ENCODE data around the gene PKHD1.

Gene PKHD1

GRCh38 chr6:51655517-51655916 lies 431.9 kb downstream of the PKHD1 start:
- Histone ChIP-seq H3K27me3 (ENCODE audit: control insufficient read depth, insufficient read depth, low read length) (no peaks in the 10 kb centered on the region), H3K36me3 (ENCODE audit: control insufficient read depth, low read depth, low read length) (no peaks in the 10 kb centered on the region), H3K9ac (ENCODE audit: low read length) (no peak overlapping the region), H3K27ac (ENCODE audit: low read length) (no peak overlapping the region), H3K4me1 (ENCODE audit: control insufficient read depth, low read depth, low read length) (no peaks in the 10 kb centered on the region), H3K4me3 (ENCODE audit: low read length) (no peak overlapping the region), H3K9me3 (ENCODE audit: control insufficient read depth, low read depth, low read length) (no peaks in the 10 kb centered on the region)

GRCh38 chr6:51654647-51655046 lies 432.8 kb downstream of the PKHD1 start:
- H3K36me3 ChIP-seq (ENCODE audit: control insufficient read depth, low read depth, low read length) = no peaks in the 10 kb centered on the region
- H3K4me1 ChIP-seq (ENCODE audit: control insufficient read depth, low read depth, low read length) = no peaks in the 10 kb centered on the region
- no peaks in the 10 kb centered on the region for H3K27me3 ChIP-seq (ENCODE audit: control insufficient read depth, insufficient read depth, low read length)
- H3K9me3 ChIP-seq (ENCODE audit: control insufficient read depth, low read depth, low read length) = no peaks in the 10 kb centered on the region
- no peak overlapping the region for H3K9ac ChIP-seq (ENCODE audit: low read length)
- H3K27ac ChIP-seq (ENCODE audit: low read length) = no peak overlapping the region
- H3K4me3 ChIP-seq (ENCODE audit: low read length) = no peak overlapping the region

- Histone ChIP-seq H3K4me3 (ENCODE audit: low read length) (no peak overlapping the region), H3K9ac (ENCODE audit: low read length) (no peak overlapping the region), H3K27ac (ENCODE audit: low read length) (no peak overlapping the region), H3K9me3 (ENCODE audit: control insufficient read depth, low read depth, low read length) (no peaks in the 10 kb centered on the region), H3K27me3 (ENCODE audit: control insufficient read depth, insufficient read depth, low read length) (no peaks in the 10 kb centered on the region), H3K4me1 (ENCODE audit: control insufficient read depth, low read depth, low read length) (no peaks in the 10 kb centered on the region), H3K36me3 (ENCODE audit: control insufficient read depth, low read depth, low read length) (no peaks in the 10 kb centered on the region)
Measured at GRCh38 chr6:51651132-51651817, 436.1 kb downstream of the PKHD1 start.

DNA sequence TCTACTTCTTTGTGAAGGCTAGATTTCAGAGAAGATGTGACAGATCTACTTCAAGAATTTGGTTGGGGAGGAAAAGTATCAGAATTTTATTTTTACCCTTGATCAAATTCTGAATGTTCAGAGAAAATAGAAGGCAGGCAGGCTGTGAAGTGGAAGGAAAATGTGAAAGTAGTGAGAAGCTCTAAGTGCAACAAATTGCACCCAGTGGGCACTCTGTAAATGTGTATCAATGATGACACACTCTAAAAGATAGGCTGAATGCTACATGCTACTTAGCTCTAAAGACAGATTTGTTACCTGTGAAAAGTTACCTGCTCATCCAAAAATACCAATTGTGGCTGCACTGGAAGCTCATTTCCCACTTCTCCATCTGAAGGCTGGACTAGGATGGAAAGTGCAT lies 438.6 kb downstream of the PKHD1 start:
- no peak overlapping the region for H3K27ac ChIP-seq (ENCODE audit: low read length)
- H3K36me3 ChIP-seq (ENCODE audit: control insufficient read depth, low read depth, low read length) = no peaks in the 10 kb centered on the region
- no peak overlapping the region for H3K9ac ChIP-seq (ENCODE audit: low read length)
- H3K27me3 ChIP-seq (ENCODE audit: control insufficient read depth, insufficient read depth, low read length) = no peaks in the 10 kb centered on the region
- no peak overlapping the region for H3K4me3 ChIP-seq (ENCODE audit: low read length)
- H3K9me3 ChIP-seq (ENCODE audit: control insufficient read depth, low read depth, low read length) = no peaks in the 10 kb centered on the region
- H3K4me1 ChIP-seq (ENCODE audit: control insufficient read depth, low read depth, low read length) = no peaks in the 10 kb centered on the region

DNA sequence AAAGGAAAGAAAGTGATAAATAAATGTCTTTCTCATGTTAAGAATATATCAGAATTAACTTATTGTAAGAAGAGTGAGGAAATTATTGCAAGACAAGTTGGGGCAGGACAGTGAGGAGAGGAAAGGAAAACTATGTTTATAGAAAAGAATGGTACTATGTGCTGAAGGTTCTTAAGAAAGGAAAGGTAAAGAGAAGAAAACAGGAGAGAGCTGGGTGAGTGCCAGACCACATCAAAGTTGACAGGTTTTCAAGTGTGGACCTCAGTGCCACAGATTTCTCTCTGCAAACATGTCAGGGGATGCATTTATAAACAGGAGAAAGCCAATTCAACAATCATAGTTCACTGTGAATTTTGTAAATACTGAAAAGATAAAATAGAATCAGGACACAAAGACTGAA lies 439.2 kb downstream of the PKHD1 start:
- no peaks in the 10 kb centered on the region for H3K36me3 ChIP-seq (ENCODE audit: control insufficient read depth, low read depth, low read length)
- no peak overlapping the region for H3K4me3 ChIP-seq (ENCODE audit: low read length)
- H3K4me1 ChIP-seq (ENCODE audit: control insufficient read depth, low read depth, low read length) = no peaks in the 10 kb centered on the region
- H3K27me3 ChIP-seq (ENCODE audit: control insufficient read depth, insufficient read depth, low read length) = no peaks in the 10 kb centered on the region
- no peaks in the 10 kb centered on the region for H3K9me3 ChIP-seq (ENCODE audit: control insufficient read depth, low read depth, low read length)
- no peak overlapping the region for H3K9ac ChIP-seq (ENCODE audit: low read length)
- H3K27ac ChIP-seq (ENCODE audit: low read length) = no peak overlapping the region

DNA sequence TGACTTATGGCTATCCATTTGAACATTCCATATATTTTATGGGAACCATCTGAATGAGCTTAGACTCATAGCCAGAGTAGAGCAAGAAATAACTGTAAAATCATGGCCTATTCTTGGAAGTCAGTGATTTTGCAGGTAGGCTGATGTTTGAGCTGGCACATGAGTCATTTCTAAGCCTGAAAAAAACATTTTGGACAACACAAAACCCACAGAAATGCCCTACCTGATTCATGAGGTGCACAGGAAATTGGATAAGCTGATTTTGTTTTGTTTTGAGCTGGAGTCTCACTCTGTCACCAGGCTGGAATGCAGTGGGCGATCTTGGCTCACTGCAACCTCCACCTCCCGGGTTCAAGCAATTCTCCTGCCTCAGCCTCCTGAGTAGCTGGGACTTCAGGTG lies 443.0 kb downstream of the PKHD1 start:
- Histone ChIP-seq H3K36me3 (ENCODE audit: control insufficient read depth, low read depth, low read length) (no peaks in the 10 kb centered on the region), H3K27ac (ENCODE audit: low read length) (no peak overlapping the region), H3K4me3 (ENCODE audit: low read length) (no peak overlapping the region), H3K9me3 (ENCODE audit: control insufficient read depth, low read depth, low read length) (no peaks in the 10 kb centered on the region), H3K9ac (ENCODE audit: low read length) (no peak overlapping the region), H3K4me1 (ENCODE audit: control insufficient read depth, low read depth, low read length) (no peaks in the 10 kb centered on the region), H3K27me3 (ENCODE audit: control insufficient read depth, insufficient read depth, low read length) (no peaks in the 10 kb centered on the region)

GRCh38 chr6:51640021-51640420 lies 447.4 kb downstream of the PKHD1 start:
- H3K27ac ChIP-seq (ENCODE audit: low read length) = no peak overlapping the region
- H3K4me1 ChIP-seq (ENCODE audit: control insufficient read depth, low read depth, low read length) = no peaks in the 10 kb centered on the region
- no peak overlapping the region for H3K4me3 ChIP-seq (ENCODE audit: low read length)
- H3K9me3 ChIP-seq (ENCODE audit: control insufficient read depth, low read depth, low read length) = no peaks in the 10 kb centered on the region
- no peaks in the 10 kb centered on the region for H3K27me3 ChIP-seq (ENCODE audit: control insufficient read depth, insufficient read depth, low read length)
- no peaks in the 10 kb centered on the region for H3K36me3 ChIP-seq (ENCODE audit: control insufficient read depth, low read depth, low read length)
- no peak overlapping the region for H3K9ac ChIP-seq (ENCODE audit: low read length)

DNA sequence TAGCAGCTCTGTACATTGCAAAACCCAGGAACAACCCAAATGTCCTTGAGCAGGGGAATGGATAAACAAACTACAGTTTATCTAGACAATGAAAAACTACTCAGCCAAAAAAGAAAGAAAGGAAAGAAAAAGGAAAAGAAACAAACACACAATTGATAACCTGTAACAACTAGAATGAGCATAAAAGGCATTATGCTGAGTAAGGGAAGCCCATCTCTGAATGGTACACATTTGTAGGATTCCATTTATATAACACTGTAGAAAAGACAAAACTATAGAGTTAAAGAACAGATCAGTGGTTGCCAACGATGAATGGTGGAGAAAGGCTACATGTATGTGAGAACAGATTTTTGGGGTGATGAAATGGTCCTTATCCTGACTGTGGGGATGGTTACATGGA lies 454.0 kb downstream of the PKHD1 start:
- no peak overlapping the region for H3K27ac ChIP-seq (ENCODE audit: low read length)
- H3K36me3 ChIP-seq (ENCODE audit: control insufficient read depth, low read depth, low read length) = no peaks in the 10 kb centered on the region
- no peaks in the 10 kb centered on the region for H3K9me3 ChIP-seq (ENCODE audit: control insufficient read depth, low read depth, low read length)
- no peak overlapping the region for H3K4me3 ChIP-seq (ENCODE audit: low read length)
- no peak overlapping the region for H3K9ac ChIP-seq (ENCODE audit: low read length)
- no peaks in the 10 kb centered on the region for H3K4me1 ChIP-seq (ENCODE audit: control insufficient read depth, low read depth, low read length)
- no peaks in the 10 kb centered on the region for H3K27me3 ChIP-seq (ENCODE audit: control insufficient read depth, insufficient read depth, low read length)

GRCh38 chr6:51630011-51630410 lies 457.4 kb downstream of the PKHD1 start:
- Histone ChIP-seq H3K9ac (ENCODE audit: low read length) (no peak overlapping the region), H3K9me3 (ENCODE audit: control insufficient read depth, low read depth, low read length) (no peaks in the 10 kb centered on the region), H3K27me3 (ENCODE audit: control insufficient read depth, insufficient read depth, low read length) (no peaks in the 10 kb centered on the region), H3K36me3 (ENCODE audit: control insufficient read depth, low read depth, low read length) (no peaks in the 10 kb centered on the region), H3K27ac (ENCODE audit: low read length) (no peak overlapping the region), H3K4me3 (ENCODE audit: low read length) (no peak overlapping the region), H3K4me1 (ENCODE audit: control insufficient read depth, low read depth, low read length) (no peaks in the 10 kb centered on the region)

GRCh38 chr6:51626391-51626790 lies 461.0 kb downstream of the PKHD1 start:
- Histone ChIP-seq H3K36me3 (ENCODE audit: control insufficient read depth, low read depth, low read length) (no peaks in the 10 kb centered on the region), H3K27ac (ENCODE audit: low read length) (no peak overlapping the region), H3K9me3 (ENCODE audit: control insufficient read depth, low read depth, low read length) (no peaks in the 10 kb centered on the region), H3K4me3 (ENCODE audit: low read length) (no peak overlapping the region), H3K9ac (ENCODE audit: low read length) (no peak overlapping the region), H3K4me1 (ENCODE audit: control insufficient read depth, low read depth, low read length) (no peaks in the 10 kb centered on the region), H3K27me3 (ENCODE audit: control insufficient read depth, insufficient read depth, low read length) (no peaks in the 10 kb centered on the region)

GRCh38 chr6:51625566-51625965 lies 461.8 kb downstream of the PKHD1 start:
- no peak overlapping the region for H3K4me3 ChIP-seq (ENCODE audit: low read length)
- no peak overlapping the region for H3K27ac ChIP-seq (ENCODE audit: low read length)
- H3K36me3 ChIP-seq (ENCODE audit: control insufficient read depth, low read depth, low read length) = no peaks in the 10 kb centered on the region
- no peaks in the 10 kb centered on the region for H3K9me3 ChIP-seq (ENCODE audit: control insufficient read depth, low read depth, low read length)
- H3K4me1 ChIP-seq (ENCODE audit: control insufficient read depth, low read depth, low read length) = no peaks in the 10 kb centered on the region
- no peak overlapping the region for H3K9ac ChIP-seq (ENCODE audit: low read length)
- no peaks in the 10 kb centered on the region for H3K27me3 ChIP-seq (ENCODE audit: control insufficient read depth, insufficient read depth, low read length)

GRCh38 chr6:51620971-51621370 lies 466.4 kb downstream of the PKHD1 start:
- no peaks in the 10 kb centered on the region for H3K36me3 ChIP-seq (ENCODE audit: control insufficient read depth, low read depth, low read length)
- no peak overlapping the region for H3K27ac ChIP-seq (ENCODE audit: low read length)
- H3K27me3 ChIP-seq (ENCODE audit: control insufficient read depth, insufficient read depth, low read length) = no peaks in the 10 kb centered on the region
- H3K9me3 ChIP-seq (ENCODE audit: control insufficient read depth, low read depth, low read length) = no peaks in the 10 kb centered on the region
- H3K9ac ChIP-seq (ENCODE audit: low read length) = no peak overlapping the region
- H3K4me3 ChIP-seq (ENCODE audit: low read length) = no peak overlapping the region
- H3K4me1 ChIP-seq (ENCODE audit: control insufficient read depth, low read depth, low read length) = no peaks in the 10 kb centered on the region

All from iPS-18a (cell line).